Trophoblast cell (in vitro differentiated cells and primary cell): Measurements from ENCODE around the gene CACNG4.
A peak's percentile ranks its signal among the peaks of the same experiment; 100 is the strongest.

Experiments used
- DNase-seq, 2 donors: peaks; one replicate each; pipeline ENCODE4 v3.0.0-alpha.2; 2016
- H2AFZ ChIP-seq: 2 replicates; pipeline ENCODE4 v1.6.1; 2013; ENCODE audit warnings: low read length, moderate library complexity, mild to moderate bottlenecking; ENCODE audit not compliant: insufficient read depth, poor library complexity
- H2AK5ac ChIP-seq: 2 replicates; pipeline ENCODE4 v1.6.1; 2013; ENCODE audit warnings: mild to moderate bottlenecking, low read length
- H2BK120ac ChIP-seq: 2 replicates; pipeline ENCODE4 v1.6.1; 2013; ENCODE audit warnings: low read length, mild to moderate bottlenecking, moderate library complexity; ENCODE audit not compliant: insufficient read depth, poor library complexity
- H2BK12ac ChIP-seq: 2 replicates; pipeline ENCODE4 v1.6.1; 2013; ENCODE audit warnings: mild to moderate bottlenecking, low read length, moderate library complexity
- H2BK5ac ChIP-seq: 2 replicates; pipeline ENCODE4 v1.6.1; 2013; ENCODE audit warnings: low read length, low read depth, moderate library complexity, mild to moderate bottlenecking; ENCODE audit not compliant: poor library complexity
- H3K14ac ChIP-seq: 2 replicates; pipeline ENCODE4 v1.6.1; 2013; ENCODE audit warnings: mild to moderate bottlenecking, low read length
- H3K18ac ChIP-seq: 2 replicates; pipeline ENCODE4 v1.6.1; 2013; ENCODE audit warnings: mild to moderate bottlenecking, low read length
- H3K23ac ChIP-seq: 2 replicates; pipeline ENCODE4 v1.6.1; 2013; ENCODE audit warnings: low read length
- H3K27ac ChIP-seq: 2 replicates; pipeline ENCODE4 v1.5.1; 2013; ENCODE audit warnings: low read depth, mild to moderate bottlenecking, inconsistent platforms, low read length, moderate library complexity
- H3K27me3 ChIP-seq: 2 replicates; pipeline ENCODE4 v1.6.1; 2013; ENCODE audit warnings: inconsistent platforms, mild to moderate bottlenecking, low read length, moderate library complexity; ENCODE audit not compliant: insufficient read depth
- H3K36me3 ChIP-seq, 2 experiments: 1 replicate in 1 of 2; 2 replicates in 1 of 2; pipeline ENCODE4 v1.6.1; 2013; ENCODE audit warnings: low read length in 2 of 2, mild to moderate bottlenecking in 2 of 2, moderate library complexity in 1 of 2; ENCODE audit not compliant: insufficient read depth in 2 of 2, control insufficient read depth in 1 of 2
- H3K4ac ChIP-seq: 2 replicates; pipeline ENCODE4 v1.6.1; 2013; ENCODE audit warnings: low read depth, mild to moderate bottlenecking, low read length, moderate library complexity
- H3K4me1 ChIP-seq, 2 experiments: 1 replicate in 1 of 2; 2 replicates in 1 of 2; pipeline ENCODE4 v1.6.1; 2013; ENCODE audit warnings: low read length in 2 of 2, mild to moderate bottlenecking in 2 of 2, moderate library complexity in 1 of 2; ENCODE audit not compliant: insufficient read depth in 2 of 2, control insufficient read depth in 1 of 2
- H3K4me2 ChIP-seq: 2 replicates; pipeline ENCODE4 v1.6.1; 2013; ENCODE audit warnings: inconsistent platforms, mild to moderate bottlenecking, low read length, moderate library complexity
- H3K4me3 ChIP-seq: 2 replicates; pipeline ENCODE4 v1.5.1; 2013; ENCODE audit warnings: mild to moderate bottlenecking, low read depth, low read length, inconsistent platforms
- H3K79me1 ChIP-seq: one replicate; pipeline ENCODE4 v1.6.1; 2013; ENCODE audit warnings: low read length
- H3K79me2 ChIP-seq: 2 replicates; pipeline ENCODE4 v1.6.1; 2013; ENCODE audit warnings: low read length, mild to moderate bottlenecking; ENCODE audit not compliant: control insufficient read depth, insufficient read depth, poor library complexity
- H3K9ac ChIP-seq: 2 replicates; pipeline ENCODE4 v1.6.1; 2013; ENCODE audit warnings: mild to moderate bottlenecking, low read length
- H3K9me3 ChIP-seq: 2 replicates; pipeline ENCODE4 v1.6.1; 2013; ENCODE audit warnings: low read depth, mild to moderate bottlenecking, control low read depth, inconsistent platforms, low read length; ENCODE audit not compliant: insufficient read depth
- H4K12ac ChIP-seq: 2 replicates; pipeline ENCODE4 v1.6.1; 2013; ENCODE audit warnings: low read depth, mild to moderate bottlenecking, low read length, moderate library complexity
- H4K8ac ChIP-seq: 2 replicates; pipeline ENCODE4 v1.6.1; 2013; ENCODE audit warnings: low read depth, mild to moderate bottlenecking, low read length, moderate library complexity
- H4K91ac ChIP-seq: one replicate; pipeline ENCODE4 v1.6.1; 2013; ENCODE audit warnings: low read depth, mild to moderate bottlenecking, low read length, moderate library complexity
- WGBS: extraction: QIAGEN DNeasy Blood & Tissue Kit; methylation state at CpG from one replicate; pipeline ENCODE4 v1.1.7; 2013; ENCODE audit warnings: missing lambda C conversion rate; ENCODE audit not compliant: insufficient read length, insufficient coverage; ENCODE audit errors: extremely low coverage; 5-methylcytosine and 5-hydroxymethylcytosine counted together

The CACNG4 gene

DNA sequence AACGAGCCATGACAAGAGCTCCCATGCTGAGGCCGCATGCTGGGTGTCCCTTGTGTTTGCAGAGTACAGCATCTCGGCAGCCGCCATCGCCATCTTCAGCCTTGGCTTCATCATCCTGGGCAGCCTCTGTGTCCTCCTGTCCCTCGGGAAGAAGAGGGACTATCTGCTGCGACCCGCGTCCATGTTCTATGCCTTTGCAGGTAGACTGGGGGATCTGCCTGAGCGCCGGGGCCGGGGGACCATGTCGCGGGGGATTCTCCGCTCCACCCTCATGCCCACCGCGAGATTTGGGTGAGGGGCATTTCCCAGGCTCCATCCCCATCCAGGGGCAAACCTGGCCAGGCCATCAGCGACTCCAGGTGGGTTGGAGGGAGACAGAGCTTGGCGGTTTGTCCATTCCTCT lies 90.5 kb downstream of the CACNG4 start:
- WGBS, result no CpG with 5 or more reads among the region's 19 CpGs
- no peak overlapping the region for H3K9ac ChIP-seq

GRCh38 chr17:67055811-67056745 lies 91.6 kb downstream of the CACNG4 start:
- H3K36me3 ChIP-seq, result no peaks in the 10 kb centered on the region
- H3K27ac ChIP-seq, result no peak overlapping the region
- no peaks in the 10 kb centered on the region for H3K4me1 ChIP-seq
- H2AFZ ChIP-seq, result no peak overlapping the region
- H3K18ac ChIP-seq, result no peak overlapping the region
- H4K12ac ChIP-seq, result no peak overlapping the region
- no peak overlapping the region for H2BK12ac ChIP-seq
- H3K9me3 ChIP-seq, result peaks cover 8% of the 10 kb centered on the region
- no peak overlapping the region for H3K23ac ChIP-seq
- no peak overlapping the region for H2AK5ac ChIP-seq
- DNase-seq, result no peak
- no peak overlapping the region for H3K4ac ChIP-seq
- no peak overlapping the region for H4K91ac ChIP-seq
- H3K14ac ChIP-seq, result no peak overlapping the region
- H2BK5ac ChIP-seq, result no peak overlapping the region
- no peak overlapping the region for H3K9ac ChIP-seq
- no peak overlapping the region for H4K8ac ChIP-seq
- no peaks in the 10 kb centered on the region for H3K27me3 ChIP-seq
- no peak overlapping the region for H3K4me3 ChIP-seq
- H3K4me2 ChIP-seq, result no peak overlapping the region
- H2BK120ac ChIP-seq, result no peak overlapping the region
- WGBS, result no CpG with 5 or more reads among the region's 29 CpGs
- H3K79me1 ChIP-seq, result no peaks in the 10 kb centered on the region
- H3K79me2 ChIP-seq, result no peaks in the 10 kb centered on the region

More for the DNA sequence above, 90.5 kb downstream of the CACNG4 start:
- Histone ChIP-seq H2AK5ac (no peak overlapping the region), H4K91ac (no peak overlapping the region), H3K4me2 (no peak overlapping the region), H3K18ac (no peak overlapping the region), H2BK120ac (no peak overlapping the region), H3K36me3 (no peaks in the 10 kb centered on the region), H2AFZ (no peak overlapping the region), H3K79me1 (no peaks in the 10 kb centered on the region), H2BK12ac (no peak overlapping the region), H3K14ac (no peak overlapping the region), H2BK5ac (no peak overlapping the region), H4K8ac (no peak overlapping the region), H4K12ac (no peak overlapping the region), H3K27ac (no peak overlapping the region), H3K9me3 (peaks cover 6% of the 10 kb centered on the region), H3K79me2 (no peaks in the 10 kb centered on the region), H3K4me1 (no peaks in the 10 kb centered on the region), H3K27me3 (no peaks in the 10 kb centered on the region), H3K4me3 (peak overlapping the region; percentile 58), H3K4ac (no peak overlapping the region), H3K23ac (no peak overlapping the region)
- DNase-seq, result no peak

- Histone ChIP-seq H3K9ac (no peak overlapping the region), H4K8ac (no peak overlapping the region), H3K36me3 (no peaks in the 10 kb centered on the region), H3K27me3 (no peaks in the 10 kb centered on the region), H3K4me1 (no peaks in the 10 kb centered on the region), H3K14ac (no peak overlapping the region), H2AK5ac (no peak overlapping the region), H2BK120ac (no peak overlapping the region), H3K9me3 (peaks cover 8% of the 10 kb centered on the region), H3K27ac (no peak overlapping the region), H3K4me2 (no peak overlapping the region), H2BK5ac (no peak overlapping the region), H2BK12ac (no peak overlapping the region), H2AFZ (no peak overlapping the region), H4K91ac (no peak overlapping the region), H4K12ac (no peak overlapping the region), H3K18ac (no peak overlapping the region), H3K4me3 (no peak overlapping the region), H3K23ac (no peak overlapping the region), H3K79me1 (no peaks in the 10 kb centered on the region), H3K79me2 (no peaks in the 10 kb centered on the region), H3K4ac (no peak overlapping the region)
- no peak for DNase-seq
- no CpG with 5 or more reads among the region's 18 CpGs for WGBS
Measured at GRCh38 chr17:67056746-67057490, 92.4 kb downstream of the CACNG4 start.

DNA sequence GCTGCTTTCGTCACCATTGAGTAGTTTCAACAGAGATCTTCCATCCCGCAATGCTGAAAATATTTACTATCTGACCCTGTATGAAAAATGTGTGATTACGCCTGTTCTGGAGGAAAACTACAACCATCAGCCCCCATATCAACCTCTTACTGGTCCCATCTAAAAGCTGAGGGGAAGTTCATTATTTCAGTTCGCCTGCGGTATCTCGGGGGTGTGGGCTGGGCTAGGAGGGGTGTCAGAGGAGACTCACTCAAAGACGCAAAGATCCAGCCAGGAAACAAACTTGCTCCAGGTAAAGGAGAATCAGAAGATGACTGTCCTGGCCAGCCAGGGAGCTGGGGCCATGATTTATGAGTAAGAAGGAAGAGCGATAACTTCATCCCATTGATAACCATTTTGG lies 93.5 kb downstream of the CACNG4 start:
- Histone ChIP-seq H4K91ac (no peak overlapping the region), H2BK120ac (no peak overlapping the region), H2AK5ac (no peak overlapping the region), H3K4me3 (no peak overlapping the region), H3K23ac (no peak overlapping the region), H4K12ac (no peak overlapping the region), H3K9me3 (peaks cover 8% of the 10 kb centered on the region), H2AFZ (no peak overlapping the region), H3K79me1 (no peaks in the 10 kb centered on the region), H3K4me1 (no peaks in the 10 kb centered on the region), H3K14ac (no peak overlapping the region), H3K18ac (no peak overlapping the region), H3K36me3 (no peaks in the 10 kb centered on the region), H3K27me3 (no peaks in the 10 kb centered on the region), H3K27ac (no peak overlapping the region), H3K79me2 (no peaks in the 10 kb centered on the region), H3K9ac (no peak overlapping the region), H3K4ac (no peak overlapping the region), H3K4me2 (no peak overlapping the region), H2BK5ac (no peak overlapping the region), H2BK12ac (no peak overlapping the region), H4K8ac (no peak overlapping the region)
- no peak for DNase-seq
- WGBS, result no CpG with 5 or more reads among the region's 8 CpGs
